Transverse colon (tissue), 4 donors: ENCODE measurements around the gene CABP5. TPM values are rescaled to one million over a fixed set of nuclear protein-coding genes. Genes with fewer than 3 reads are reported as not detected.
"Not testable (repeated sequence)": the region's sequence is repeated elsewhere in the genome, so short reads cannot be mapped to it uniquely, and the experiment has no call there.

Experiments
- DNase-seq: peaks from one replicate; pipeline ENCODE4 v3.0.0-alpha.2; 2019
- H3K27ac ChIP-seq, 4 donors: fragments of 200-600 bp; sonication (generic); 2 replicates each; pipeline ENCODE4 v1.5.1; 2016 to 2018; ENCODE audit warnings: inconsistent platforms in 4 of 4
- H3K27me3 ChIP-seq: fragments of 200-600 bp; sonication (generic); 2 replicates; pipeline ENCODE4 v1.5.1; 2017; ENCODE audit warnings: inconsistent platforms
- H3K36me3 ChIP-seq, 4 donors: fragments of 200-600 bp; sonication (generic); 2 replicates each; pipeline ENCODE4 v1.5.1; 2017 to 2019; ENCODE audit warnings: inconsistent platforms in 4 of 4
- H3K4me1 ChIP-seq, 4 donors: fragments of 200-600 bp; sonication (generic); 2 replicates each; pipeline ENCODE4 v1.5.1; 2017 to 2020; ENCODE audit warnings: inconsistent platforms in 4 of 4
- H3K4me3 ChIP-seq, 4 donors: fragments of 200-600 bp; sonication (generic); 1 replicate in 1 of 4; 2 replicates in 3 of 4; pipeline versions ENCODE4 v1.5.1 to v1.6.1; 2017 to 2019; ENCODE audit warnings: inconsistent platforms in 4 of 4
- H3K9me3 ChIP-seq, 2 donors: fragments of 200-600 bp; sonication (generic); 2 replicates each; pipeline ENCODE4 v1.5.1; 2017 to 2019; ENCODE audit warnings: inconsistent platforms in 2 of 2
- CTCF ChIP-seq, 5 experiments: fragments of 200-600 bp in 3 of 5; fragments of 450-650 bp in 2 of 5; sonication (generic) in 3 of 5; IDR thresholded peaks; 1 replicate in 2 of 5; 2 replicates in 3 of 5; pipeline ENCODE4 v1.5.1; 2016 to 2017; ENCODE audit warnings: antibody characterized with exemption in 5 of 5, inconsistent platforms in 3 of 5, mild to moderate bottlenecking in 2 of 5, moderate library complexity in 1 of 5
- EP300 ChIP-seq: sonication (generic); formaldehyde crosslinking; IDR thresholded peaks from one replicate; pipeline ENCODE4 v1.6.1; 2017; ENCODE audit warnings: antibody characterized with exemption, low read depth
- POLR2A ChIP-seq: fragments of 450-650 bp; IDR thresholded peaks from one replicate; pipeline ENCODE4 v1.6.1; 2016; ENCODE audit warnings: antibody characterized with exemption, mild to moderate bottlenecking, moderate library complexity
- POLR2AphosphoS5 ChIP-seq, 3 donors: sonication (generic); formaldehyde crosslinking; IDR thresholded peaks; one replicate each; pipeline ENCODE4 v1.6.1; 2016; ENCODE audit warnings: antibody characterized with exemption in 3 of 3
- WGBS, 2 donors: methylation state at CpG; one replicate each; pipeline ENCODE4 v1.1.5; 2018; ENCODE audit warnings: low coverage in 1 of 2; 5-methylcytosine and 5-hydroxymethylcytosine counted together
- in situ Hi-C, 4 donors: fragments of 200-750 bp; cut with MboI; loops; one replicate each; pipeline versions ENCODE4 v1.15.0 to v1.15.1; 2017; ENCODE audit warnings: low sequenced_read_pairs in 3 of 4, low pct_ligation_motif_present in 1 of 4, low pct_unique_long_range_greater_than_20kb in 1 of 4
- intact Hi-C: fragments of 100-400 bp; cut with DNase I; formaldehyde crosslinking; loops from one replicate; pipeline ENCODE4 v1.15.1; 2023; ENCODE audit warnings: low total_unique reads
- total RNA-seq, 4 donors: library from RNA; depleted of rRNA; stranded (reverse); fragments of >200 nt; gene quantifications; one replicate each; pipeline ENCODE4 v1.1.0, GENCODE V29; 2016

The CABP5 gene
- total RNA-seq, result not detected

DNA sequence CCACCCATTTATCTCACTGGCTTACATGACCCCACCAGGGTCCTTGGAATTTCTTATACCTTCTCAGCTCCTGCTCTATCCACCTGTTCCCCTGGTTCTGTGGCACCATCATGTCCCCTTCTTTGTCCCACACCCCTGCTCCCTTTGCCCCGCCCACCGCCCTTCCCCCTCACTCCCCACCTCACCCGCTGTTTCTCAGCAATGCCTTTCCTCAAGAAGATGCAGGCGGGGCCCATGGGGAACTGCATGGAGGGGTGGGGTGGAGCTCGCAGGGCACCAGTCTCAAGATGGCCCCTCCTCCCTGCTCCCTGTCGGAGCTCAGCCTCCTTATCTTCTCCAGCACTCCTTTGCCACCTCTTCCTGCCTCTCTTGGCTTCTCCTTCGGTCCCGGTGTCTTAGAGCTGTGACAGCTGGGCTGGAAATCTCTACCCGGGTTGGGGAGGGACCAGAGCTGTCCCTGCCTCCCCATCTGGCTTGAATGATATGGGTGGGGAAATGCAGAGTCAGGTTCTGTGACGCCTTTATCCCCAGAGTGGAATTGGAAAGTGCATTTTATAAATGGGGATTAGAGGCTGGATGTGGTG lies at the start of gene CABP5:
TSS of gene CABP5 (minus strand) at position 405 of the 584 bp plus-strand sequence. CDS start at position 248, 157 bp downstream.
- no peaks in the 10 kb centered on the region for H3K36me3 ChIP-seq
- no peaks in the 10 kb centered on the region for H3K9me3 ChIP-seq
- no peak for DNase-seq
- no peak within 1 kb of the TSS for H3K4me3 ChIP-seq
- WGBS, 2 donors, result 78 to 81% methylated on average over 3 to 10 of the region's 10 CpGs
- in situ Hi-C loops (no loop called here), intact Hi-C loops (no loop called here)
- H3K27ac ChIP-seq, result no peak within 1 kb of the TSS
- peaks cover 15% of the 10 kb centered on the region for H3K27me3 ChIP-seq
- H3K4me1 ChIP-seq, result no peaks in the 10 kb centered on the region
- TF ChIP-seq POLR2AphosphoS5 (IDR thresholded peaks at IDR 0.05) (no peak), POLR2A (no peak), EP300 (no peak), CTCF (IDR thresholded peaks at IDR 0.05) (no peak)

GRCh38 chr19:48091111-48091718 lies 47.3 kb upstream of the CABP5 start:
- H3K4me1 ChIP-seq, H3K36me3 ChIP-seq, intact Hi-C loops, H3K27ac ChIP-seq, DNase-seq, H3K4me3 ChIP-seq, H3K27me3 ChIP-seq, H3K9me3 ChIP-seq: not testable (repeated sequence)
- in situ Hi-C loops, result loop anchor here in 2 of 4 donors (25.0 kb wide), 1 partner anchor 129 kb away; no protein-coding TSS in a partner anchor
- WGBS, 2 donors, result 71 to 82% methylated on average over 8 to 13 of the region's 13 CpGs

DNA sequence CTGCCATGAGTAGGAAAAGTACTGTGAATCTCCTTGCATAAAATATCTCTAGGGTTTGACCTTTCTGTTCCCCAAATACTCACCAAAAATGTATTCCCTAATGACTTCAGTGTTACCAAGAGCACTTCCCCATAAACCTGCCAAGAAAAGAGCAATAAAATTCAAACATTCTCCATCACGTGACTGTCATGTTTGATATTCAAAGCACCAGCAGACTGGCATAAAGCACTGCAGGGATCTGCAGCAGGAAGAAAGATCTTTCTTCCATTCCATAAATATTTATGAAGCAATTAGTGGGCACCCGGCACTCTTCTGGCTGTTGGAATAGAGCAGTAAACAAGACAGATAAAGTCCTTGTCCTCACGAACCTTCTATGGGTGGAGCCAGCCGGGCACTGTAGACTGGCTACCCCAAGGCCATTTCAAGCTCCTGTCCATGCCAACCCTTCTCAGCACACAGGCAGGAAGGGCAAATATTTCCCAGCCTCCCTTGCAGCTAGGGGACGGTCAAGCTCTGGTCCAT lies 46.5 kb upstream of the CABP5 start:
- no peak overlapping the region for H3K4me3 ChIP-seq
- no peaks in the 10 kb centered on the region for H3K36me3 ChIP-seq
- no peaks in the 10 kb centered on the region for H3K27me3 ChIP-seq
- TF ChIP-seq EP300 (no peak), POLR2AphosphoS5 (IDR thresholded peaks at IDR 0.05) (peak in 1 of 3 donors; percentile 27)
- H3K9me3 ChIP-seq, result peaks cover 0 to 6% of the 10 kb centered on the region in 2 donors
- no peak for DNase-seq
- peaks cover 0 to 4% (median 0%) of the 10 kb centered on the region in 4 donors for H3K4me1 ChIP-seq
- in situ Hi-C loops (loop anchor here in 2 of 4 donors (25.0 kb wide), 1 partner anchor 128 kb away; no protein-coding TSS in a partner anchor), intact Hi-C loops (no loop called here)
- H3K27ac ChIP-seq, result peak overlapping the region in 1 of 4 donors; percentile 41
- WGBS, 2 donors, result 27 to 30% methylated on average over 2 to 5 of the region's 5 CpGs

DNA sequence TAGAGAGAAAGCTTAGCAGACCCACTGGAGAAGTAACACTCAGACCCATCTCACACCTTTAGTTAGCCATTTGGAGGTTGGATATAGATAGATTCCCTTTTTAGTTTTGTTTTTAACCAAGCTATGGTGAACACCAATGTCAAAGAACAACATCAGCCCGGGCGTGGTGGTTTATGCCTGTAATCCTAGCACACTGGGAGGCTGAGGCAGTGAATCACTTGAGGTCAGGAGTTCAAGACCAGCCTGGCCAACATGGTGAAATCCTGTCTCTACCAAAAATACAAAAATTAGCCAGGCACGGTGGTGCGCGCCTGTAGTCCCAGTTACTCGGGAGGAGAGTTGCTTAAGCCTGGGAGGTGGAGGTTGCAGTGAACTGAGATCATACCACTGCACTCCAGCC lies 45.1 kb upstream of the CABP5 start:
- DNase-seq, result not testable (repeated sequence)

GRCh38 chr19:48085904-48086864 lies 42.3 kb upstream of the CABP5 start:
- TF ChIP-seq POLR2AphosphoS5 (IDR thresholded peaks at IDR 0.05) (no peak), EP300 (no peak), POLR2A (no peak), CTCF (IDR thresholded peaks at IDR 0.05) (no peak)
- Histone ChIP-seq H3K9me3 (no peaks in the 10 kb centered on the region), H3K27me3 (no peaks in the 10 kb centered on the region), H3K27ac (no peak overlapping the region), H3K4me3 (no peak overlapping the region), H3K4me1 (peaks cover 0 to 7% (median 0%) of the 10 kb centered on the region in 4 donors), H3K36me3 (no peaks in the 10 kb centered on the region)
- no peak for DNase-seq
- WGBS, 2 donors, result 50 to 86% methylated on average over 1 to 7 of the region's 7 CpGs
- intact Hi-C loops, result no loop called here
- in situ Hi-C loops, result loop anchor here in 2 of 4 donors (25.0 kb wide), 1 partner anchor 124 kb away; no protein-coding TSS in a partner anchor

More for the DNA sequence above, 45.1 kb upstream of the CABP5 start:
- intact Hi-C loops, H3K27me3 ChIP-seq, H3K9me3 ChIP-seq, H3K4me3 ChIP-seq, H3K4me1 ChIP-seq, H3K27ac ChIP-seq, H3K36me3 ChIP-seq: not testable (repeated sequence)
- 98 to 100% methylated on average over 2 to 6 of the region's 6 CpGs for WGBS, 2 donors
- in situ Hi-C loops, result loop anchor here in 2 of 4 donors (25.0 kb wide), 1 partner anchor 127 kb away; no protein-coding TSS in a partner anchor
